HepG2 (cell line): Measurements from ENCODE around the gene MYL11. TPM values are rescaled to one million over a fixed set of nuclear protein-coding genes. Genes with fewer than 3 reads are reported as not detected.

Experiments used
- BCL6 ChIP-seq: IDR thresholded peaks from 2 replicates; pipeline ENCODE4 v1.6.1; 2016; ENCODE audit warnings: missing genetic modification reagents, missing compliant biosample characterization
- BHLHE40 ChIP-seq: IDR thresholded peaks from 2 replicates; pipeline ENCODE4 v1.6.1; 2011; ENCODE audit warnings: low read length, improper control_type of control experiment
- CCDC6 ChIP-seq: sonication (generic); formaldehyde crosslinking; IDR thresholded peaks from 2 replicates; pipeline ENCODE4 v1.8.1; 2022; ENCODE audit warnings: mild to moderate bottlenecking, missing genetic modification reagents, moderate library complexity
- CREM ChIP-seq, 2 experiments: sonication (generic) in 1 of 2; formaldehyde crosslinking in 1 of 2; IDR thresholded peaks; 2 replicates each; pipeline versions ENCODE4 v1.4.0 to v1.6.1; 2016 to 2020; ENCODE audit warnings: antibody characterized with exemption in 1 of 2, mild to moderate bottlenecking in 1 of 2, missing genetic modification reagents in 1 of 2
- ELF4 ChIP-seq: sonication (generic); formaldehyde crosslinking; IDR thresholded peaks from 2 replicates; pipeline ENCODE4 v1.5.0; 2020; ENCODE audit warnings: missing genetic modification reagents, mild to moderate bottlenecking, moderate library complexity, borderline replicate concordance
- GLI4 ChIP-seq: sonication (generic); formaldehyde crosslinking; IDR thresholded peaks from 2 replicates; pipeline ENCODE4 v1.5.1; 2020; ENCODE audit warnings: missing genetic modification reagents, mild to moderate bottlenecking, moderate library complexity, borderline replicate concordance
- HMG20A ChIP-seq: IDR thresholded peaks from 2 replicates; pipeline ENCODE4 v1.6.1; 2016; ENCODE audit warnings: borderline replicate concordance
- HOXA7 ChIP-seq: sonication (generic); formaldehyde crosslinking; IDR thresholded peaks from 2 replicates; pipeline ENCODE4 v1.8.1; 2022; ENCODE audit warnings: mild to moderate bottlenecking, missing genetic modification reagents, moderate library complexity
- NFE2L2 ChIP-seq: fragments of 150-350 bp; IDR thresholded peaks from 2 replicates; pipeline ENCODE4 v1.6.1; 2014; ENCODE audit warnings: low read length
- RAD51 ChIP-seq: fragments of 450-650 bp; IDR thresholded peaks from 2 replicates; pipeline ENCODE4 v1.6.1; 2016; ENCODE audit warnings: borderline replicate concordance
- RBM22 ChIP-seq: fragments of 200-400 bp; formaldehyde crosslinking; optimal IDR thresholded peaks from 2 replicates; pipeline ENCODE3; 2017; ENCODE audit warnings: mild to moderate bottlenecking, low read length, moderate library complexity
- SALL2 ChIP-seq: sonication (generic); formaldehyde crosslinking; IDR thresholded peaks from 2 replicates; pipeline ENCODE4 v1.8.1; 2023; ENCODE audit warnings: mild to moderate bottlenecking, missing genetic modification reagents, inconsistent platforms
- SIX4 ChIP-seq: sonication (generic); formaldehyde crosslinking; IDR thresholded peaks from 2 replicates; pipeline ENCODE4 v1.4.0; 2020; ENCODE audit warnings: missing genetic modification reagents
- SP140L ChIP-seq: sonication (generic); formaldehyde crosslinking; IDR thresholded peaks from 2 replicates; pipeline ENCODE4 v1.4.0; 2020; ENCODE audit warnings: missing genetic modification reagents, borderline replicate concordance
- SRSF1 ChIP-seq: fragments of 200-400 bp; formaldehyde crosslinking; optimal IDR thresholded peaks from 2 replicates; pipeline ENCODE3; 2017; ENCODE audit warnings: mild to moderate bottlenecking, low read depth, low read length, moderate library complexity
- TGIF2 ChIP-seq: IDR thresholded peaks from 2 replicates; pipeline ENCODE4 v1.6.1; 2016; ENCODE audit warnings: control low read depth, missing compliant biosample characterization
- ZBTB3 ChIP-seq: sonication (generic); formaldehyde crosslinking; IDR thresholded peaks from 2 replicates; pipeline ENCODE4 v1.4.0; 2020; ENCODE audit warnings: low read depth, mild to moderate bottlenecking, moderate library complexity, missing genetic modification reagents, borderline replicate concordance
- ZC3H13 ChIP-seq: sonication (generic); formaldehyde crosslinking; IDR thresholded peaks from 2 replicates; pipeline ENCODE4 v1.8.1; 2023; ENCODE audit warnings: mild to moderate bottlenecking, missing genetic modification reagents, moderate library complexity
- ZNF20 ChIP-seq: sonication (generic); formaldehyde crosslinking; IDR thresholded peaks from 2 replicates; pipeline ENCODE4 v1.4.0; 2020; ENCODE audit warnings: mild to moderate bottlenecking, moderate library complexity, missing genetic modification reagents
- ZNF354B ChIP-seq: sonication (generic); formaldehyde crosslinking; IDR thresholded peaks from 2 replicates; pipeline ENCODE4 v1.8.0; 2022; ENCODE audit warnings: mild to moderate bottlenecking, missing genetic modification reagents
- ZNF382 ChIP-seq: sonication (generic); formaldehyde crosslinking; IDR thresholded peaks from 2 replicates; pipeline ENCODE4 v1.5.0; 2020; ENCODE audit warnings: missing genetic modification reagents, mild to moderate bottlenecking, borderline replicate concordance
- ZNF577 ChIP-seq: sonication (generic); formaldehyde crosslinking; IDR thresholded peaks from 2 replicates; pipeline ENCODE4 v1.4.0; 2020; ENCODE audit warnings: mild to moderate bottlenecking, low read depth, missing genetic modification reagents, borderline replicate concordance
- ZNF670 ChIP-seq: sonication (generic); formaldehyde crosslinking; IDR thresholded peaks from 2 replicates; pipeline ENCODE4 v1.8.0; 2022; ENCODE audit warnings: mild to moderate bottlenecking, missing genetic modification reagents, borderline replicate concordance
- ZNF709 ChIP-seq: sonication (generic); formaldehyde crosslinking; IDR thresholded peaks from 2 replicates; pipeline ENCODE4 v1.5.0; 2020; ENCODE audit warnings: mild to moderate bottlenecking, missing genetic modification reagents
- ZNF768 ChIP-seq: sonication (generic); formaldehyde crosslinking; IDR thresholded peaks from 2 replicates; pipeline ENCODE4 v1.4.0; 2020; ENCODE audit warnings: missing genetic modification reagents
- ZNF83 ChIP-seq: sonication (generic); formaldehyde crosslinking; IDR thresholded peaks from 2 replicates; pipeline ENCODE4 v1.4.0; 2020; ENCODE audit warnings: missing genetic modification reagents, mild to moderate bottlenecking, borderline replicate concordance
- polyA plus RNA-seq, 8 experiments: library from polyadenylated mRNA; depleted of rRNA in 3 of 8; stranded (reverse) in 7 of 8; unstranded in 1 of 8; fragments of >200 nt; fragmentation: Illumina TruSeq in 4 of 8; extraction: Trizol in 4 of 8; gene quantifications; 2 replicates each; pipeline versions ENCODE4 v1.2.1 to v1.2.3, GENCODE V29; 2011 to 2016; ENCODE audit warnings: low read depth in 4 of 8, missing spikeins in 1 of 8, mixed read lengths in 1 of 8; ENCODE audit not compliant: insufficient read depth in 1 of 8
- total RNA-seq, 5 experiments: library from RNA; depleted of rRNA; stranded (reverse); fragments of >200 nt; fragmentation: Illumina TruSeq; extraction: Trizol; gene quantifications; 2 replicates each; pipeline ENCODE4 v1.2.3, GENCODE V29; 2016; ENCODE audit warnings: low read depth in 1 of 5
- TF ChIP-seq, protein P1 (sequence below): sonication (generic); formaldehyde crosslinking; IDR thresholded peaks from 2 replicates; pipeline ENCODE4 v1.4.0; 2020; ENCODE audit warnings: missing genetic modification reagents
- TF ChIP-seq, protein P2 (sequence below): sonication (generic); formaldehyde crosslinking; IDR thresholded peaks from 2 replicates; pipeline ENCODE4 v1.9.0; 2021; ENCODE audit warnings: missing genetic modification reagents, mild to moderate bottlenecking, borderline replicate concordance
- TF ChIP-seq, protein P3 (sequence below): sonication (generic); formaldehyde crosslinking; IDR thresholded peaks from 2 replicates; pipeline ENCODE4 v1.5.0; 2020; ENCODE audit warnings: missing genetic modification reagents

The MYL11 gene
- total and polyA plus RNA-seq, 2 of the 13 experiments (the other 11 are each of a cell fraction or from before 2014, with no cell fraction given): not detected

- TF ChIP-seq RBM22 (peak; percentile 10), ZBTB3 (no peak), HOXA7 (CRISPR knock-in tag) (no peak), ZNF577 (CRISPR knock-in tag) (no peak), RAD51 (no peak), ELF4 (CRISPR knock-in tag) (no peak), ZNF670 (CRISPR knock-in tag) (no peak), CCDC6 (CRISPR knock-in tag) (no peak), CREM (IDR thresholded peaks at IDR 0.05) (no peak), CREM (CRISPR knock-in tag; IDR thresholded peaks at IDR 0.05) (no peak), ZNF354B (CRISPR knock-in tag) (no peak), TGIF2 (CRISPR knock-in tag) (peak; percentile 55; the same call in 1 of the 2 replicates), ZC3H13 (CRISPR knock-in tag) (peak; percentile 90; the same call in 1 of the 2 replicates), ZNF20 (CRISPR knock-in tag) (0 out of 2 replicates have a peak, but pooled peaks have one; percentile 9), HMG20A (CRISPR knock-in tag) (no peak), SIX4 (CRISPR knock-in tag) (no peak), GLI4 (CRISPR knock-in tag) (0 out of 2 replicates have a peak, but pooled peaks have one; percentile 70), ZNF382 (CRISPR knock-in tag) (no peak), BCL6 (CRISPR knock-in tag) (no peak), BHLHE40 (no peak), SRSF1 (no peak), ZNF768 (CRISPR knock-in tag) (peak; percentile 5; the same call in 1 of the 2 replicates), ZNF709 (peak; percentile 7; the same call in 1 of the 2 replicates), NFE2L2 (no peak), SP140L (CRISPR knock-in tag) (no peak), SALL2 (CRISPR knock-in tag) (no peak), ZNF83 (CRISPR knock-in tag) (0 out of 2 replicates have a peak, but pooled peaks have one; percentile 72)
- TF ChIP-seq, protein P1, sequence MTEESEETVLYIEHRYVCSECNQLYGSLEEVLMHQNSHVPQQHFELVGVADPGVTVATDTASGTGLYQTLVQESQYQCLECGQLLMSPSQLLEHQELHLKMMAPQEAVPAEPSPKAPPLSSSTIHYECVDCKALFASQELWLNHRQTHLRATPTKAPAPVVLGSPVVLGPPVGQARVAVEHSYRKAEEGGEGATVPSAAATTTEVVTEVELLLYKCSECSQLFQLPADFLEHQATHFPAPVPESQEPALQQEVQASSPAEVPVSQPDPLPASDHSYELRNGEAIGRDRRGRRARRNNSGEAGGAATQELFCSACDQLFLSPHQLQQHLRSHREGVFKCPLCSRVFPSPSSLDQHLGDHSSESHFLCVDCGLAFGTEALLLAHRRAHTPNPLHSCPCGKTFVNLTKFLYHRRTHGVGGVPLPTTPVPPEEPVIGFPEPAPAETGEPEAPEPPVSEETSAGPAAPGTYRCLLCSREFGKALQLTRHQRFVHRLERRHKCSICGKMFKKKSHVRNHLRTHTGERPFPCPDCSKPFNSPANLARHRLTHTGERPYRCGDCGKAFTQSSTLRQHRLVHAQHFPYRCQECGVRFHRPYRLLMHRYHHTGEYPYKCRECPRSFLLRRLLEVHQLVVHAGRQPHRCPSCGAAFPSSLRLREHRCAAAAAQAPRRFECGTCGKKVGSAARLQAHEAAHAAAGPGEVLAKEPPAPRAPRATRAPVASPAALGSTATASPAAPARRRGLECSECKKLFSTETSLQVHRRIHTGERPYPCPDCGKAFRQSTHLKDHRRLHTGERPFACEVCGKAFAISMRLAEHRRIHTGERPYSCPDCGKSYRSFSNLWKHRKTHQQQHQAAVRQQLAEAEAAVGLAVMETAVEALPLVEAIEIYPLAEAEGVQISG (CRISPR knock-in tag): no peak
- TF ChIP-seq, protein P2, sequence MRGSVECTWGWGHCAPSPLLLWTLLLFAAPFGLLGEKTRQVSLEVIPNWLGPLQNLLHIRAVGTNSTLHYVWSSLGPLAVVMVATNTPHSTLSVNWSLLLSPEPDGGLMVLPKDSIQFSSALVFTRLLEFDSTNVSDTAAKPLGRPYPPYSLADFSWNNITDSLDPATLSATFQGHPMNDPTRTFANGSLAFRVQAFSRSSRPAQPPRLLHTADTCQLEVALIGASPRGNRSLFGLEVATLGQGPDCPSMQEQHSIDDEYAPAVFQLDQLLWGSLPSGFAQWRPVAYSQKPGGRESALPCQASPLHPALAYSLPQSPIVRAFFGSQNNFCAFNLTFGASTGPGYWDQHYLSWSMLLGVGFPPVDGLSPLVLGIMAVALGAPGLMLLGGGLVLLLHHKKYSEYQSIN (CRISPR knock-in tag): no peak
- TF ChIP-seq, protein P3, sequence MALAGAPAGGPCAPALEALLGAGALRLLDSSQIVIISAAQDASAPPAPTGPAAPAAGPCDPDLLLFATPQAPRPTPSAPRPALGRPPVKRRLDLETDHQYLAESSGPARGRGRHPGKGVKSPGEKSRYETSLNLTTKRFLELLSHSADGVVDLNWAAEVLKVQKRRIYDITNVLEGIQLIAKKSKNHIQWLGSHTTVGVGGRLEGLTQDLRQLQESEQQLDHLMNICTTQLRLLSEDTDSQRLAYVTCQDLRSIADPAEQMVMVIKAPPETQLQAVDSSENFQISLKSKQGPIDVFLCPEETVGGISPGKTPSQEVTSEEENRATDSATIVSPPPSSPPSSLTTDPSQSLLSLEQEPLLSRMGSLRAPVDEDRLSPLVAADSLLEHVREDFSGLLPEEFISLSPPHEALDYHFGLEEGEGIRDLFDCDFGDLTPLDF (CRISPR knock-in tag): no peak
These were observed 18.7 kb upstream of the MYL11 start (continued) for GRCh38 chr16:30355954-30356308.
